Measurements from ENCODE around the gene MAP2K6.

The MAP2K6 gene

DNA sequence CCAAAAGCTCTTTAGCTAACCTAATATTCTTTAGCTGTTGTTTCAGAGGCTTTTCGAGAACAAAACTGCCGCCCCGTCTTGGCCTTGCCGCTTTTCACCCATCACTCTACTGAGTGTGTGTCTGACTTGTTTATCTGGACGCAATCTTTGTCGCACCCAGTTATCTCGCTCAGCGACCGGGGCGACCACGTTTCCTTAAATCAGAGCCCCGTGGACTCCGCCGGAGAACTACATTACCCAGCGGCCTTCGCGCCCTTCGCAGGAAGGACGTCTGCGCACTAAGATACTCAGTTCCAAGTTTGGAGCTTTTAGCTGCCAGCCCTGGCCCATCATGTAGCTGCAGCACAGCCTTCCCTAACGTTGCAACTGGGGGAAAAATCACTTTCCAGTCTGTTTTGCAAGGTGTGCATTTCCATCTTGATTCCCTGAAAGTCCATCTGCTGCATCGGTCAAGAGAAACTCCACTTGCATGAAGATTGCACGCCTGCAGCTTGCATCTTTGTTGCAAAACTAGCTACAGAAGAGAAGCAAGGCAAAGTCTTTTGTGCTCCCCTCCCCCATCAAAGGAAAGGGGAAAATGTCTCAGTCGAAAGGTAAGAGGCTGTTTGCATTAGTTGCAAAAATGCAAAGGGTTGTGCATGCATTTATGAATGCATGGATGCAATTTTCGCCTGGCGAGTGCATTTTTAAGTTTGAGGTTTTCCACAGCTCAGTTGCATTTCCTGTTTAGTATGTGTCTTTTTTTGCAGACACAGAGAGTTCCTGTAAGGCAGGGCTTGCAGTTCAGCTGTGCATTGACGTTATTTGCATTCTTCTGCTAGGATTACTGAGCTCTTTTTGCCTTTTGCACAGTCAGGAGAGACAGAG is at the start of gene MAP2K6:
MAP2K6 (plus strand) TSS at position 290 of the 867 bp plus-strand sequence; CDS start at position 578, 288 bp downstream.
- Histone ChIP-seq H3K27me3 (ENCODE audit: insufficient read depth, low read depth) (no peaks in the 10 kb centered on the region), H3K36me3 (ENCODE audit: insufficient read depth) (no peaks in the 10 kb centered on the region), H3K9ac (peak within 1 kb of the TSS; percentile 63), H3K4me1 (ENCODE audit: low read depth, poor library complexity, severe bottlenecking) (peaks cover 16% of the 10 kb centered on the region), H3K79me2 (ENCODE audit: insufficient read depth, low read depth) (no peaks in the 10 kb centered on the region), H2AFZ (ENCODE audit: low read depth) (peak within 1 kb of the TSS; percentile 85), H3K4me2 (peak within 1 kb of the TSS; percentile 84), H4K20me1 (ENCODE audit: insufficient read depth) (no peaks in the 10 kb centered on the region), H3K27ac (peak within 1 kb of the TSS; percentile 45), H3K4me3 (IDR thresholded peaks at IDR 0.05; ENCODE audit: insufficient read depth, low read depth, low read length) (peak within 1 kb of the TSS; percentile 80)
- TF ChIP-seq, protein P1, sequence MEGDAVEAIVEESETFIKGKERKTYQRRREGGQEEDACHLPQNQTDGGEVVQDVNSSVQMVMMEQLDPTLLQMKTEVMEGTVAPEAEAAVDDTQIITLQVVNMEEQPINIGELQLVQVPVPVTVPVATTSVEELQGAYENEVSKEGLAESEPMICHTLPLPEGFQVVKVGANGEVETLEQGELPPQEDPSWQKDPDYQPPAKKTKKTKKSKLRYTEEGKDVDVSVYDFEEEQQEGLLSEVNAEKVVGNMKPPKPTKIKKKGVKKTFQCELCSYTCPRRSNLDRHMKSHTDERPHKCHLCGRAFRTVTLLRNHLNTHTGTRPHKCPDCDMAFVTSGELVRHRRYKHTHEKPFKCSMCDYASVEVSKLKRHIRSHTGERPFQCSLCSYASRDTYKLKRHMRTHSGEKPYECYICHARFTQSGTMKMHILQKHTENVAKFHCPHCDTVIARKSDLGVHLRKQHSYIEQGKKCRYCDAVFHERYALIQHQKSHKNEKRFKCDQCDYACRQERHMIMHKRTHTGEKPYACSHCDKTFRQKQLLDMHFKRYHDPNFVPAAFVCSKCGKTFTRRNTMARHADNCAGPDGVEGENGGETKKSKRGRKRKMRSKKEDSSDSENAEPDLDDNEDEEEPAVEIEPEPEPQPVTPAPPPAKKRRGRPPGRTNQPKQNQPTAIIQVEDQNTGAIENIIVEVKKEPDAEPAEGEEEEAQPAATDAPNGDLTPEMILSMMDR (conservative IDR thresholded peaks at IDR 0.05; ENCODE audit: low read depth, low read length): no peak

DNA sequence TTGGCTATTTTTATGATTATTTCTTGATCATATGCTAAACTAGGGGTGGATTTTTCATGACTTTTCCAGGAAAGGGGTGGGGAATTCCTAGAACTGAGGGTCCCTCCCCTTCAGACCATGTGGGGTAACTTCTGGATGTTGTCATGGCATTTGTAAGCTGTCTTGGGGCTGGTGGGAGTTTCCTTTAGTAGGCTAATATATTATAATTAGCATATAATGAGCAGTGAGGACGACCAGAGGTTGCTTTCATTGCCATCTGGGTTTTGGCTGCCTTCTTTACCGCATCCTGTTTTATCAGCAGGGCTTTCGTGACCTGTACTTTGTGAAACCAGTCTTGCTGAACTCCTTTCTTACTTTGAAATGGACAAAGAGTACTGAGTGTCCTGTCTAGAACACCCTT is 47.2 kb upstream of the MAP2K6 start:
- Histone ChIP-seq H3K4me1 (ENCODE audit: low read depth, poor library complexity, severe bottlenecking) (no peaks in the 10 kb centered on the region), H3K9ac (no peak overlapping the region), H3K79me2 (ENCODE audit: insufficient read depth, low read depth) (no peaks in the 10 kb centered on the region), H4K20me1 (ENCODE audit: insufficient read depth) (no peaks in the 10 kb centered on the region), H3K36me3 (ENCODE audit: insufficient read depth) (no peaks in the 10 kb centered on the region), H3K27ac (no peak overlapping the region), H3K27me3 (ENCODE audit: insufficient read depth, low read depth) (no peaks in the 10 kb centered on the region), H2AFZ (ENCODE audit: low read depth) (no peak overlapping the region), H3K4me3 (IDR thresholded peaks at IDR 0.05; ENCODE audit: insufficient read depth, low read depth, low read length) (no peak overlapping the region), H3K4me2 (no peak overlapping the region)
- TF ChIP-seq, protein P1 (conservative IDR thresholded peaks at IDR 0.05; ENCODE audit: low read depth, low read length): no peak

DNA sequence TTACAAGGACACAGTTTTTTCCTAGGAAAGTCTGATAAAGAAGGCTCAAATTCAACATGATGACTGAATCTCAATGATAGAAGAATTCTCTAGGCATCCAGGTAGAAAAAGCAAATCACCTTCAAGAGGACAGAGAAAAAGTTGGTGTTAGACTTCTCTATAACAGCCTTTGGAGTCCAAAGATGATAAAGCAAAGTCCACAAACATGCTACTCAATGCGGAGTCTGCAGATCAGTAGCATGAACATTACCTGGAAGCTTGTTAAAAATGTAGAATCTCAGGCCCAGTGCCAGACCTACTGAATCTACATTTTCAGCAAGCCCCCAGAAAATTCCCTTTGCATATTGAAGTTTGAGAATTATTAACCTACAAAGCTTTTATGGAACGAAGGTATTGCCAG is 41.4 kb upstream of the MAP2K6 start:
- H3K79me2 ChIP-seq (ENCODE audit: insufficient read depth, low read depth): no peaks in the 10 kb centered on the region
- H3K36me3 ChIP-seq (ENCODE audit: insufficient read depth): no peaks in the 10 kb centered on the region
- H3K4me2 ChIP-seq: no peak overlapping the region
- H3K4me1 ChIP-seq (ENCODE audit: low read depth, poor library complexity, severe bottlenecking): no peaks in the 10 kb centered on the region
- H3K9ac ChIP-seq: no peak overlapping the region
- TF ChIP-seq, protein P1 (conservative IDR thresholded peaks at IDR 0.05; ENCODE audit: low read depth, low read length): no peak
- no peak overlapping the region for H3K4me3 ChIP-seq (IDR thresholded peaks at IDR 0.05; ENCODE audit: insufficient read depth, low read depth, low read length)
- H3K27me3 ChIP-seq (ENCODE audit: insufficient read depth, low read depth): no peaks in the 10 kb centered on the region
- no peak overlapping the region for H2AFZ ChIP-seq (ENCODE audit: low read depth)
- no peak overlapping the region for H3K27ac ChIP-seq
- H4K20me1 ChIP-seq (ENCODE audit: insufficient read depth): no peaks in the 10 kb centered on the region

DNA sequence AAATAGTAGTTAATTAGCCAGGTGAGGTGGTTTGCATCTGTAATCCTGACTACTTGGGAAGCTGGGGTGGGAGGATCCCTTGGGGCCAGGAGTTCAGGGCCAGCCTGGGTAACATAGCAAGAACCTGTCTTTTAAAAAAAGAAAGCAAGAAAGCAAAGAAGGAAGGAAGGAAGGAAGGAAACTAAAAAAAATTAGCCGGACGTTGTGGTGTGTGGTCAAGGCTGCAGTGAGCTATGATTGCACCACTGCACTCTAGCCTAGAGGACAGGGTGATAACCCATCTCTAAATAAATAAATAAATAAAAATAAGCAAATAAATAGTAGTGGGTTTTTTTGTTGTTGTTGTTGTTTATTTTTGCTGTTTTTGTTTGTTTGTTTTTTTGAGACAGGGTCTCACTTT is 39.3 kb upstream of the MAP2K6 start:
- Histone ChIP-seq H3K79me2 (ENCODE audit: insufficient read depth, low read depth) (no peaks in the 10 kb centered on the region), H3K4me3 (IDR thresholded peaks at IDR 0.05; ENCODE audit: insufficient read depth, low read depth, low read length) (no peak overlapping the region), H3K36me3 (ENCODE audit: insufficient read depth) (no peaks in the 10 kb centered on the region), H3K4me1 (ENCODE audit: low read depth, poor library complexity, severe bottlenecking) (no peaks in the 10 kb centered on the region), H3K9ac (no peak overlapping the region), H3K4me2 (no peak overlapping the region), H3K27ac (no peak overlapping the region), H2AFZ (ENCODE audit: low read depth) (no peak overlapping the region), H3K27me3 (ENCODE audit: insufficient read depth, low read depth) (no peaks in the 10 kb centered on the region), H4K20me1 (ENCODE audit: insufficient read depth) (no peaks in the 10 kb centered on the region)
- TF ChIP-seq, protein P1 (conservative IDR thresholded peaks at IDR 0.05; ENCODE audit: low read depth, low read length): no peak
